GM12874 (cell line): ENCODE data around the gene KCNK10.

ENCODE experiments used
- CTCF ChIP-seq: IDR thresholded peaks from 2 replicates; pipeline ENCODE4 v1.5.1; 2011; ENCODE audit warnings: low read depth, mild to moderate bottlenecking, control low read depth, low read length, moderate library complexity; ENCODE audit not compliant: insufficient read depth

The KCNK10 gene

DNA sequence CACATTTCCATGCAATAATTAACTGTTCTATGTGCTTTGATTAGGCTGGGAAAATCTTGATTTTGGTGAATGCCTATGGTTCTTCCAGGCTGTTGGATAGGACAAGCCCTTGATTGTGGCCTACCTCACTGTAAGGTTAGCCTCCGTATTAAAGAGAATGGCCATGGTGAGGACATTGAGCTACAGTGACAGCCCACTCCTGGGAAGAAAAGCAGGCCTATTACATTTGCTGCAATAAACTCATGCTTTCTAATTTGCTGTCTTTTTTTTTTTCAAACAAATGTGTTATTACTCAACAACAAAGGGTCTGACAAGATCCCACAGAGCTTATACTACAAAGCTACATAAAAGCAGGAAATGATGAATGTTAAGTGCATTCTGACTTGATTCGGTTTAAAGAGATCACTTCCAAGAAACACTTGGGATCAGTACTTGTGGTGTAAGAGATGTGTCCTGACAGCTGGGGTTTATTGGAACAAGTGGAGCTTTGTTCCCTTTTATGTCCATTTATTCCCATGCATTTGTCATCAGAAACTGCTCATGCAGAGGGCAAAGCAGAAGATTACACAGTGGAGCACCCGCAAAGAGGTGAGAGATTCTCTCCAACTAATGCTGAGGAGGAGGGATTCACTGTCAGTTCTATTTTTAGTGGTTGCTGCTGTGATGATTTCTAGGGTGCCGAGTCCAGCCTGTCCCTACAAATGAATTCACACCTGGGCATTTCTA lies 29.1 kb upstream of the KCNK10 start:
- TF ChIP-seq CTCF: no peak

GRCh38 chr14:88348546-88348945 lies 25.5 kb upstream of the KCNK10 start:
- no peak for TF ChIP-seq CTCF

DNA sequence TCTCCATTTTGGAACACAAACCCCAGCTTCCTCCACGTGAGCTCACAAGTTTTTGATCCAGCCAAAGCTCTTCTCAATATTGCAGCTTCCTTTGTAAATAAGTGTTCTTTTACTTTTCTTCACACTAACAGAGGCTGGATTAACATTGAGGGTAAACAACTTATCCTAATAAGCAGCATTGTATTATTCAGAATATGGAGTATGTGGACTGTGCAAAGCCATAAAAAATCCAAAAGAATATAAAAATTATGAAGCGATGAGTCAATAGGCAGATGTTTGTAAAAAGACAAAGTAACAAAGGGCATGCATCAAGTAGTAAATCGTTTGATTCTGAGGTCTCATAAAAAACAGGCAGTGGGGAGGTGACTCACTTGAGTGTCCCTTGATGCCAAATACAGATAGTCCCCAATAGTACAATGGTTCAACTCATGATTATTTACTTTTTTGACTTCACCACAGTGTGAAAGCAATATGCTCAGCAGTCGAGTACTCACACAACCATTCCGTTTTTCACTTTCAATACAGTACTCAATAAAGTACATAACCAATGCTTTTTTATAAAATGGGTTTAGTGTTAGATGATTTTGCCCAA lies 23.1 kb upstream of the KCNK10 start:
- TF ChIP-seq CTCF: no peak

DNA sequence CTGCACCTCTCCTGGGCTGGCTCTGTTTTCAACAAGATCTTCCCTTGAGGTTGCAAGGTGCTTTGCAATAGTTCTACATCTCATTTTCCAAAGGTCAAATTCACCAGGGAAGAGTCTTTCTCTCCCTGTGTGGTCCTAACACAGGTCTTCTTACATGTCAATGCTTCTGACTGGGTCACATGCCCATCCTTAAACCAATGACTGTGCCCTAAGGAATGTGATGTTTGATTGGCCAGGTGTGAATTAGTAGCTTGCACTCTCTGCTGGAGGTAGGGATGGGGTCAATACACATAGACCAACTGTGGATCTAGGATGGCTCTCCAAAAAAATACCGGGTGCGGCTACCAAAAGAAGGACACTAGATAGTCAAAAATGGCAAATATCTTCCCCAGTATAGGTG lies 19.9 kb upstream of the KCNK10 start:
- no peak for TF ChIP-seq CTCF

GRCh38 chr14:88340357-88340756 lies 17.3 kb upstream of the KCNK10 start:
- TF ChIP-seq CTCF: no peak

- no peak for TF ChIP-seq CTCF
These were observed 10.0 kb upstream of the KCNK10 start for GRCh38 chr14:88333036-88333435.

GRCh38 chr14:88327497-88327896 lies 4.4 kb upstream of the KCNK10 start:
- TF ChIP-seq CTCF: no peak
